IPS-NIHi7 (cell line): Measurements from ENCODE around the gene MRPS27.

Experiments used
- DNase-seq: peaks from one replicate; pipeline ENCODE4 v3.0.0; 2012; ENCODE audit warnings: mixed read lengths; ENCODE audit errors: extremely low spot score

MRPS27 gene

GRCh38 chr5:72290356-72291133 lies 29.5 kb downstream of the MRPS27 start:
- DNase-seq = no peak

- no peak for DNase-seq
Observed at GRCh38 chr5:72288924-72289323, 31.1 kb downstream of the MRPS27 start.

- no peak for DNase-seq
Observed at GRCh38 chr5:72286798-72287197, 33.2 kb downstream of the MRPS27 start.

- DNase-seq = no peak
Observed at GRCh38 chr5:72285424-72285821, 34.6 kb downstream of the MRPS27 start.

GRCh38 chr5:72284559-72285423 lies 35.2 kb downstream of the MRPS27 start:
- DNase-seq = no peak

- no peak for DNase-seq
Observed at GRCh38 chr5:72283358-72283757, 36.7 kb downstream of the MRPS27 start.

- no peak for DNase-seq
Observed at GRCh38 chr5:72282878-72283277, 37.2 kb downstream of the MRPS27 start.

- no peak for DNase-seq
Observed at GRCh38 chr5:72281764-72282499, 38.1 kb downstream of the MRPS27 start.

GRCh38 chr5:72281430-72281763 lies 38.6 kb downstream of the MRPS27 start:
- DNase-seq = no peak

GRCh38 chr5:72280581-72281069 lies 39.4 kb downstream of the MRPS27 start:
- peak; percentile 54 for DNase-seq

- no peak for DNase-seq
Observed at GRCh38 chr5:72276219-72276752, 43.8 kb downstream of the MRPS27 start.

GRCh38 chr5:72273547-72273946 lies 46.5 kb downstream of the MRPS27 start:
- DNase-seq = no peak

GRCh38 chr5:72272398-72272797 lies 47.6 kb downstream of the MRPS27 start:
- DNase-seq = no peak

GRCh38 chr5:72271702-72272101 lies 48.3 kb downstream of the MRPS27 start:
- no peak for DNase-seq

- DNase-seq = no peak
Observed at GRCh38 chr5:72270037-72270436, 50.0 kb downstream of the MRPS27 start.

GRCh38 chr5:72269411-72269780 lies 50.6 kb downstream of the MRPS27 start:
- DNase-seq = no peak

GRCh38 chr5:72268753-72269410 lies 51.2 kb downstream of the MRPS27 start:
- peak; percentile 63 for DNase-seq

GRCh38 chr5:72268260-72268659 lies 51.8 kb downstream of the MRPS27 start:
- DNase-seq = no peak

- no peak for DNase-seq
Observed at GRCh38 chr5:72267685-72268084, 52.4 kb downstream of the MRPS27 start.

- DNase-seq = no peak
Observed at GRCh38 chr5:72266862-72267261, 53.2 kb downstream of the MRPS27 start.
